Stimulated activated CD4-positive, alpha-beta T cell treated with anti-CD3 and anti-CD28 coated beads, Interleukin-12 subunit alpha, Interleukin-12 subunit beta, amount 100 ng/mL, for 4 hours (primary cell): Measurements from ENCODE around the gene JAKMIP3.

Experiments used
- DNase-seq: peaks from one replicate; pipeline ENCODE4 v3.0.0-alpha.2; 2020

Gene JAKMIP3

GRCh38 chr10:132113766-132114365 lies 48.1 kb downstream of the JAKMIP3 start:
- no peak for DNase-seq

GRCh38 chr10:132114953-132115520 lies 49.3 kb downstream of the JAKMIP3 start:
- no peak for DNase-seq
